UCSD-AML1 (cell line): ENCODE results near the gene FAM180A.
"Not testable (repeated sequence)": the region's sequence is repeated elsewhere in the genome, so short reads cannot be mapped to it uniquely, and the experiment has no call there.

Experiments
- DNase-seq: peaks from one replicate; lab custom pipeline; 2025; ENCODE audit not compliant: unreplicated experiment; lab: John Stamatoyannopoulos, UW

Gene FAM180A

DNA sequence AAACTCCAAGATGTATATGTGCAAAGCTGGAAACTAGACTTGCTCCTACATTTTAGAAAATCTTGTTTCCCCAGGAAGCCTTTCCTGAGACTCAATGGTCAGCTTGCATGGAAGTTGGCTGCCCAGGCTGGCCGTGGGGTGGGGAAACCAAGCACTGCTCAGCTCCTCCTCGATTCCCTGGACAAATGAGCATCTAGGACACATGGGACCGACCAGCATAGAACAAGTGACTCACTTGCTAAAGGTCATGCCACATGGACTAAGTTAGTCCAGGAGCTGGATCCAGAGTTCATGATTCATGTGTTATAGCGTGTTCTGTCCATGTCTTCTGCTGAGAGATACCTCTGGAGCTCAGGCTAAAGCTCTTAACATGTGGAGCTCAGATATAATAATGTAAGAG is 6.2 kb downstream of the FAM180A start:
- DNase-seq: no peak

DNA sequence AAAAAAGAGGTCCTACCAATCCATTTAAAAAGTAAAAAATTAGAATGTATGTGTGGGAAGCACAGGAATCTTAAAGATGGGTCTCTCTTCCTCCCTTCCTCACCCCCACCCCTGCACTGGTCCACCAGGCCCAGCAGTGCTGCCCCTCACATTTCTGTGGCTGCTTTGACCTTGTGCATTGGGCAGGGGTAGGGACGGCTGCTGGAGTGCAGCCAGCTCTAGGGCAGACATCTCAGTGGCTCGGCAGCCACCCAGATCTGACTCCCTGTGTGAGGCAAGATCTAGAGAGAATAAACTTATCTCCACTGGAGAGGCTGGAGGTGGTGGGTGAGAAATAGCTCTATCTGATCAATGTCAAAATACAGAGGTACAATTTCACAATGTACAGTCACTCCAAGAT is 6.7 kb downstream of the FAM180A start:
- no peak for DNase-seq

DNA sequence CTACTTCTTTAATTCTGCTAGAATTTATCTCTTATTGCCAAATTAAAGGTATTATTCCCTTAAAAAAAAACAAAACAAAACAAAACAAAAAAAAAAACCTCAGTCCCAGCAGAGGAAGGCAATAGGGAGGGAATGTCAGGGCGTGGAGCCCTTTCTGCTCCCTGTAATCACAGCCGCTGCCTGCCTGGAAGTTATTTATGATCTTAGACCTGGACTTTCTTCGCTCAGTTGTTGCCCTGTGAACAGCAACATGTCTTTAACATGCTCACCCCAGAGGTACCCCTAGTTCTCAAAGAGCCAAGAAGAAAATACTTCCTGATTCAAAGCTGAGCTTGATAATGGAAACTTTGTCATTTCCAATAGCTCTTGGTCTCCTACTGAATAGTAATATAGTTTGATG is 7.7 kb downstream of the FAM180A start:
- no peak for DNase-seq

- not testable (repeated sequence) for DNase-seq
These were observed 11.3 kb downstream of the FAM180A start for GRCh38 chr7:135737306-135737647.

GRCh38 chr7:135736586-135737305 is 11.9 kb downstream of the FAM180A start:
- no peak for DNase-seq

DNA sequence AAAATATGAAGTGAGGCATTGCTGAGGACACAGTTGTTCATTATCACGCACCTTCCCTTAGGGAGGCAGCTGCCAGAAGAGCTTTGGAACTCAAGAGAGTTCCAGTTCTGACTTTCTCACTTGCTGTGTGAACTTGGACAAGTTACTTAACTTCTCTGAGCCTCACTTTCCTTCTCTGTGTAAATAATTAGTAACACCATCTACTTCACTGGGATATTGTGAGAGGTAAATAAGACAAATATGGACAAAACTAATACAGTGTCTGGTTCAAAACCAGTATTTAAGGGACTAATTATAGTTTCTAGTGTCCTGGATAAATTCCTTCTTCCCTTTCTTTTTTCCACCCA is 14.3 kb downstream of the FAM180A start:
- no peak for DNase-seq

DNA sequence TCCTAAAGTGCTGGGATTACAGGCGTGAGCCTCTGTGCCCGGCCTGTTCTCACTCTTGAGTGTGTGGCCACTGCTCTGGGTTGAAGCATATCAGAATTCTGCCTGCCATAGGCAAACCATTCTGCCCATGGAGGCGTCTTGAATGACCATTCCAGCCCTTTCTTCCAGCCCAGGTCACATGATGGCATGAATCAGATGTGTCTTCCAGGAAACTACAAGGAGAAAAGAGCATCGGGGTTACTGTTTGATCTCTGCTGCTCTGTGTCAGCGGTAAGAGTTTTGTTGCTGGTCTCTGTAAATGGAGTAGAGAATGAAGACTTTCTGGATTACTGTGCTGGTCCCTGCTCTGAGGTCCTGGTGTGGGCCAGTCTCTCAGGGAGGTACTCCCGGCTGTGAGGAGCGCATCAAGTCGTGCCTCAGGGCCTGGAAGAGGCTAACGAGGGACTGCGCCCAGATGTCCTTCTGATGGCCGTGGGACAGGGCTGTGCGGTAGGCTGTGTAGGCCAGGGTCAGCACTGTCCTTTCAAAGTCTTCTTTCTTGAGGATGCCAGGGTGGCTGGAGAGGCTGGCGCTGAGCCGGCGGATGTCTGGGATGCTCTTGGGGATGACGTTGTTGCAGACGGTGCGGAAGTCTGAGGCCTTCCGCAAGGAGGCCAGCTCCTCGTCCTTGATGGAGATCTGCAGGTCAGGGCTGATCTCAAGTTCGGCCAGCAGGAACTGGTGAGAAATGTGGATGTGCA is 14.8 kb downstream of the FAM180A start:
- no peak for DNase-seq

- no peak for DNase-seq
These were observed 17.5 kb downstream of the FAM180A start for GRCh38 chr7:135731131-135731530.

DNA sequence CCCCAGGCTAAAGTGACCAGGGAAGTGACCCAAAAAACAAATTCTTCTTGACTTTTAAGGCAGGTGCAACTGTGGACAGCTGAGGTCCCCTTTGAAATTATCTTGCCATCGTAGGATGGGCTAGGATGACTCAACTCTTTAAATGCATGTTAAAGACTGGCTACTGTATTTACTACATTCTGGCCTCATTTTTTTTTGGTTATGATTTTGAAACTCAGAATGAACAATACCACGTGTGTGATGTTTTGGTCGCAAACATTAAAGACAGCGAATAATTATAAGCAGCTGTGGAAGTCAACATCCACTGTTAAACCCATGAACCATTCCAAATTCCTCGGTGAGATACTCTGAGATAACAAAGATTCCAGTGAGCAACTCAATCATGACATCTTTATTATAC is 19.4 kb downstream of the FAM180A start:
- DNase-seq: no peak

GRCh38 chr7:135728136-135728669 is 20.4 kb downstream of the FAM180A start, which contains the start of gene SLC13A4:
TSS of gene SLC13A4 (minus strand) at chr7:135728186. CDS start at chr7:135727496, 690 bp downstream.
- no peak for DNase-seq

DNA sequence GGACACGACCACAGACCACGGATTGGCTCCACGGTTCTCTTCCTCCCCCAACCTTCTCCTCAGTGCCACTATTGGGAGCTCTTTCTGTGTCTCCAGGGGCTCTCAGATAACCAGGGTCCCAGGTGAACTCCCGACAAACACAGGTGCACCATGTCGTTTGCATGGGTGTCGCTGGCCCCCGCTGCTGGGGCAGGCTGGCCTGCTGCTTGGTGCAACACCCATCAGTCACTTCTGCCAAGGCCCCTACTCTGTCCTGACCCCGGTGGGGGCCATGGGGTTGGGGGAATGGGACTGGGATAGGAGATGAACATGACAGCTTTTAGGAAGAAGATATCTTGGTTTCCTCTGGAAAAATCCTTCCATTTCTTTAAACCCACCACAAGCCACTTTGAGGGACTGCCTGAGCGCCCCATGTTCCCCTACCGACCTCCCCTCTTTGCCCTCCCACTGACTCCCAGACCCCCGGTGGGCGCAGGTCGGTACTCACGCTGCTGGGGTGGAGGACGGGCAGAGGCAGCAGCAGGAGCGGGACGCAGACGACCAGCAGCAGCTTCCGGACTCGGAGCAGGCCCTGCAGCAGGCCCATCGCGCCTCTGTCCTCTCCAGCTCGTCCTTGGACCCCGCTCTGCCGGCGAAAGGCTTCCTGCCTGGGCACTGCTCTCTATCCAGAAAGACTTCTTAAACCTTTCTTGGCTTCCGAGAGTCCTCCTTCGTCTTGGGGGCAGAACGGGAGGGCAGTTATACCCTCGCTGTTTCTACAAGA is 21.5 kb downstream of the FAM180A start:
- DNase-seq: no peak

- no peak for DNase-seq
These were observed 22.3 kb downstream of the FAM180A start for GRCh38 chr7:135726276-135726788.

DNA sequence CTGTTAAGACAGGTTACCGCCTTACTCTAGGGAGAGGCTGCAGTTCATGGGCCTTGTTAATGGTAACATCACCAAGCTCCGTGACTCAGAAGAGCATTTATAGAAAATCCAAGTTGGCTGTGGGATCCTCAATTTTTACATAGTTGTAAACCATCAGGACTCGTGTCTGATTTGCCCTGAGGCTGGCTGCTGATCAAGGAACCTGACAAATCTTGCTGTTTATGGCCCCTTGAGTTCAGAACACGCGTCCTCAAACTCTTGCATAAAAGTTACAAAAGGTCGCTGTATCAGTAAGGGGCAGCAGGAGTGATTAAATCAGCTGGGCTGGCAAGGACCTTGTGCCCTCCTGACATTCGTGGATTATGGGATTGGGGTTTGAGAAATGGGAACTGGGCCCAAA is 25.2 kb downstream of the FAM180A start:
- no peak for DNase-seq

- no peak for DNase-seq
These were observed 27.3 kb downstream of the FAM180A start for GRCh38 chr7:135721198-135721820.

GRCh38 chr7:135719688-135720087 is 28.9 kb downstream of the FAM180A start:
- no peak for DNase-seq

DNA sequence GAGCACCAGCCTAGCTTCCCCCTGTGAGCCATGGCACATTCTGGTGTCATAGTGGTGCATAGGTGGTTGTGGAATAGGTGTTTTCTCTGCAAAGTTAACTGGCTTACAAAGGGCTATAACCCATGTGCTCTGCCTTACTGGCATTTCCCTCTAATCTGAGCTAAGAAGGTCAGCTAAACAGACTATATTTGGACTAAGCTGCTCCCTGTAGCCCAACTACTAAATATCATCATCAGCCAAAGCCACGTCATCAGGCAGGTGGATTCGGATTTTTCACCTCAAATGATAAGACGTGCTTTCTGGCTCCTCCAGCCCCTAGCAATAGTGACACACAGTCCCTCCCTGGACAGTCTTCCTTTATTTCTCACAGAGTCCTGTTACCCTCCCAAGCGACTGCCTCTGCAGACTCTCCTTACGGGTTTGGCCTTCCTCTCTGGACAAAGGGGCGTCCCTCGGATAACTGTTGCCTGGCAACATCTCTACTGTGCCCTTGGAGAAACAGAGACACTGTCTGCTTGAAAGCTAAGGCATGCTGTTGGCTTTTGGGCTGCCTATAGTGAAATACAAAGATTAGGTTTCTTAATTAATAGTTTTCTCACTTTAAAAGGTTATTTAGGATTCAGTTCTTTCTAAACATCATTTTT is 29.7 kb downstream of the FAM180A start:
- DNase-seq: no peak

GRCh38 chr7:135718219-135718618 is 30.4 kb downstream of the FAM180A start:
- DNase-seq: no peak

DNA sequence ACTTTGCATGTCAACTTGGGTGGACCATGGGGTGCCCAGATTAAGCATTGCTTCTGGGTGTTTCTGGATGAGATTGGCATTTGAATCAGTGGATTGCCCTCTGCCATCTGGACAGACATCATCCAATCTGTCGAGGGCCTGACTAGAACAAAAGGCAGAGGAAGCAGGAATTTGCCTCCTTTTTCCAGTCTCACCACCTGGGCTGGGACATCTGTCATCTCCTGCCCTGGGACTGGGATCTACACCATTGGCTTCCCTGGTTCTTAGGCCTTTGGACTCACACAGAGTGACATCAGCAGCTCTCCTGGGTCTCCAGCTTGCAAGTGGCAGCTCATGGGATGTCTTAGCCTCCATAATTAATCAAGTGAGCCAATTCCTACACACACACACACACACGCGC is 30.9 kb downstream of the FAM180A start:
- DNase-seq: no peak

- no peak for DNase-seq
These were observed 31.9 kb downstream of the FAM180A start for GRCh38 chr7:135716677-135717238.

DNA sequence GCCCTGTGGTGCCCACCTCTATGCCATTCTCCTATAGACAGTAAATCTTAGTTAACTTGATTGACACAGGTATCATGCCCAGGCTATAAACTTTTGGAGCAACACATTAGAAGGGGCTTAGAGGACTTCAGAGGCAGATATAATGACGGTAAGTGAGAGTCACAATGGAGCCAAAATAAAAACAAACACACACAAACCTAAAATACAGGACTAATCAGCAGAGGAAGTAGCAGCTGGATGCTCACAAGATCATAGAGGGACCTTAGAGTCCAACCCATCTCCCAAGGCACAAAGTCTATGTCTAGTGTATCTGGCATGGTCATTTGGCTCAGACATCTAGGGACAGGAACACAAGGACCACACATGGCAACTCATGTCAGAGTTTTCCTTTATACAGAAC is 32.9 kb downstream of the FAM180A start:
- DNase-seq: no peak
